PFSK-1 (cell line): ENCODE results near the gene RYR1.
A peak's percentile ranks its signal among the peaks of the same experiment; 100 is the strongest.

Experiments used
- FOXP2 ChIP-seq: optimal IDR thresholded peaks from 2 replicates; pipeline ENCODE3; 2011; ENCODE audit warnings: borderline replicate concordance, control low read depth, inconsistent platforms; ENCODE audit not compliant: insufficient read depth; ENCODE audit errors: extremely low read length, extremely low read depth
- POLR2AphosphoS5 ChIP-seq: IDR thresholded peaks from 2 replicates; pipeline ENCODE4 v1.6.1; 2012; ENCODE audit warnings: low read depth, mild to moderate bottlenecking, control low read depth, low read length, moderate library complexity
- REST ChIP-seq, 2 experiments: IDR thresholded peaks; 2 replicates each; pipeline versions ENCODE4 v1.6.1 to v1.8.0; 2011 to 2012; ENCODE audit warnings: low read depth in 2 of 2, low read length in 2 of 2, control low read depth in 1 of 2, inconsistent platforms in 1 of 2, mild to moderate bottlenecking in 1 of 2, moderate library complexity in 1 of 2; ENCODE audit not compliant: insufficient read depth in 1 of 2
- SIN3A ChIP-seq: IDR thresholded peaks from 2 replicates; pipeline ENCODE4 v1.6.1; 2012; ENCODE audit warnings: mild to moderate bottlenecking, low read length, moderate library complexity, borderline replicate concordance; ENCODE audit not compliant: insufficient read depth
- TAF1 ChIP-seq: IDR thresholded peaks from 2 replicates; pipeline ENCODE4 v1.6.1; 2012; ENCODE audit warnings: low read length, control low read depth, borderline replicate concordance; ENCODE audit not compliant: insufficient read depth

Gene RYR1

GRCh38 chr19:38402623-38402966 lies 30.9 kb upstream of the RYR1 start:
- TF ChIP-seq SIN3A (peak; percentile 39; the same call in 1 of the 2 replicates), REST (IDR thresholded peaks at IDR 0.05; ENCODE audit: insufficient read depth in 1 of 2, low read depth in 2 of 2, low read length in 2 of 2) (no peak)

GRCh38 chr19:38402967-38403674 lies 30.4 kb upstream of the RYR1 start, which contains the start of gene FAM98C:
FAM98C (plus strand) TSS chr19:38403093; CDS start chr19:38403154, 61 bp downstream.
- no peak for TF ChIP-seq REST (IDR thresholded peaks at IDR 0.05; ENCODE audit: insufficient read depth in 1 of 2, low read depth in 2 of 2, low read length in 2 of 2)
- peak; percentile 75 for TF ChIP-seq FOXP2

GRCh38 chr19:38404858-38405257 lies 28.6 kb upstream of the RYR1 start:
- TF ChIP-seq SIN3A (no peak), FOXP2 (no peak), POLR2AphosphoS5 (no peak), TAF1 (no peak), REST (IDR thresholded peaks at IDR 0.05; ENCODE audit: insufficient read depth in 1 of 2, low read depth in 2 of 2, low read length in 2 of 2) (no peak)

GRCh38 chr19:38405276-38405675 lies 28.2 kb upstream of the RYR1 start:
- no peak for TF ChIP-seq FOXP2
- no peak for TF ChIP-seq POLR2AphosphoS5
- TF ChIP-seq REST (IDR thresholded peaks at IDR 0.05; ENCODE audit: insufficient read depth in 1 of 2, low read depth in 2 of 2, low read length in 2 of 2), result no peak
- TF ChIP-seq SIN3A, result no peak
- TF ChIP-seq TAF1, result no peak

- TF ChIP-seq REST (IDR thresholded peaks at IDR 0.05; ENCODE audit: insufficient read depth in 1 of 2, low read depth in 2 of 2, low read length in 2 of 2) (no peak), TAF1 (no peak), FOXP2 (no peak), POLR2AphosphoS5 (peak; percentile 26; the same call in 1 of the 2 replicates)
These were observed 23.8 kb upstream of the RYR1 start for GRCh38 chr19:38409631-38410133.
